HCT116 (cell line): ENCODE results near the gene TRAPPC4. TPM values are rescaled to one million over a fixed set of nuclear protein-coding genes. Genes with fewer than 3 reads are reported as not detected.

Source experiments
- ATAC-seq: fragments of 200-7000 bp; cut with Tn5 transposase; 2 replicates; pipeline ENCODE4 v1.9.1; 2020; ENCODE audit warnings: mild to moderate bottlenecking, moderate library complexity
- BruUV-seq: library from RNA; stranded (reverse); fragments of 400-500 nt; replicated peaks from 2 replicates; lab custom pipeline; 2021; lab: Mats Ljungman, UMichigan
- CTCF ChIA-PET: fragments of 300-600 bp; sonication (Branson Sonifier 250); formaldehyde crosslinking; loops from one replicate; lab custom pipeline; 2021; ENCODE audit warnings: antibody characterized with exemption; lab: Charles Lee
- POLR2A ChIA-PET: fragments of 300-600, 350-600 bp; sonication (Branson Sonifier 250); formaldehyde crosslinking; loops from one replicate; lab custom pipeline; 2021; ENCODE audit warnings: antibody characterized with exemption; lab: Charles Lee
- RAD21 ChIA-PET, 2 experiments: fragments of 300-600 bp; sonication (Branson Sonifier 250); formaldehyde crosslinking; loops; one replicate each; lab custom pipeline; 2023; ENCODE audit warnings: low total read pairs in 2 of 2; ENCODE audit not compliant: uncharacterized antibody in 2 of 2, unreplicated experiment in 2 of 2, low non-redundant PET in 1 of 2; lab: Charles Lee
- DNase-seq: peaks from one replicate; pipeline ENCODE4 v3.0.0-alpha.2; 2010; ENCODE audit warnings: low read depth, low spot score
- H2AFZ ChIP-seq: fragments of 200-600 bp; shearing (Covaris generic), sonication (generic); 2 replicates; pipeline ENCODE4 v1.6.1; 2017; ENCODE audit warnings: low read depth, mixed run types, mixed read lengths, antibody characterized with exemption, low read length; ENCODE audit not compliant: poor library complexity, severe bottlenecking
- H3K27ac ChIP-seq: 2 replicates; pipeline ENCODE4 v1.5.1; 2012; ENCODE audit warnings: low read depth, low read length
- H3K27me3 ChIP-seq: fragments of 200-600 bp; sonication (generic); 2 replicates; pipeline ENCODE4 v1.6.1; 2016; ENCODE audit warnings: mixed run types, low read length, mixed read lengths; ENCODE audit not compliant: insufficient read depth
- H3K36me3 ChIP-seq, 2 experiments: fragments of 200-500 bp in 1 of 2; fragments of 200-600 bp in 1 of 2; sonication (Bioruptor generic) in 1 of 2; sonication (generic) in 1 of 2; 2 replicates each; pipeline versions ENCODE4 v1.5.1 to v1.6.1; 2014 to 2016; ENCODE audit warnings: low read length in 2 of 2, inconsistent platforms in 1 of 2, mixed read lengths in 1 of 2, mixed run types in 1 of 2; ENCODE audit not compliant: insufficient read depth in 2 of 2, control insufficient read depth in 1 of 2
- H3K4me1 ChIP-seq, 2 experiments: fragments of 200-600 bp in 1 of 2; sonication (generic) in 1 of 2; 2 replicates each; pipeline versions ENCODE4 v1.5.1 to v1.6.1; 2012 to 2017; ENCODE audit warnings: low read length in 2 of 2, inconsistent platforms in 1 of 2, mild to moderate bottlenecking in 1 of 2, mixed read lengths in 1 of 2, mixed run types in 1 of 2, moderate library complexity in 1 of 2; ENCODE audit not compliant: insufficient read depth in 2 of 2, control insufficient read depth in 1 of 2
- H3K4me2 ChIP-seq: fragments of 200-600 bp; sonication (generic); 2 replicates; pipeline ENCODE4 v1.6.1; 2017; ENCODE audit warnings: mixed run types, low read length, mixed read lengths
- H3K4me3 ChIP-seq, 2 experiments: fragments of 200-600 bp in 1 of 2; sonication (generic) in 1 of 2; replicated peaks in 1 of 2; 2 replicates each; pipeline ENCODE4 v1.5.1; 2011 to 2016; ENCODE audit warnings: low read length in 2 of 2, control low read depth in 1 of 2, low read depth in 1 of 2, mild to moderate bottlenecking in 1 of 2, mixed read lengths in 1 of 2, mixed run types in 1 of 2
- H3K79me2 ChIP-seq: fragments of 200-600 bp; sonication (generic); 2 replicates; pipeline ENCODE4 v1.6.1; 2017; ENCODE audit warnings: mild to moderate bottlenecking, mixed run types, low read length, moderate library complexity, mixed read lengths; ENCODE audit not compliant: insufficient read depth
- H3K9ac ChIP-seq: fragments of 200-600 bp; sonication (generic); 2 replicates; pipeline ENCODE4 v1.6.1; 2016; ENCODE audit warnings: low read length, mixed read lengths
- H3K9me2 ChIP-seq: fragments of 200-600 bp; sonication (generic), shearing (Covaris generic); 2 replicates; pipeline ENCODE4 v1.6.1; 2017; ENCODE audit warnings: mixed run types, mild to moderate bottlenecking, moderate library complexity; ENCODE audit not compliant: insufficient read depth
- H3K9me3 ChIP-seq, 2 experiments: fragments of 200-500 bp in 1 of 2; fragments of 200-600 bp in 1 of 2; sonication (Bioruptor generic) in 1 of 2; sonication (generic) in 1 of 2; 2 replicates each; pipeline ENCODE4 v1.6.1; 2014 to 2017; ENCODE audit warnings: low read length in 2 of 2, mixed read lengths in 2 of 2, inconsistent platforms in 1 of 2, low read depth in 1 of 2, mild to moderate bottlenecking in 1 of 2, mixed run types in 1 of 2, moderate library complexity in 1 of 2; ENCODE audit not compliant: control insufficient read depth in 1 of 2, insufficient read depth in 1 of 2
- H4K20me1 ChIP-seq: fragments of 200-600 bp; sonication (generic), shearing (Covaris generic); 2 replicates; pipeline ENCODE4 v1.6.1; 2017; ENCODE audit warnings: mixed run types, mild to moderate bottlenecking, moderate library complexity; ENCODE audit not compliant: insufficient read depth
- CEBPB ChIP-seq: IDR thresholded peaks from 2 replicates; pipeline ENCODE4 v1.6.1; 2012; ENCODE audit warnings: low read depth
- EGR1 ChIP-seq: IDR thresholded peaks from 2 replicates; pipeline ENCODE4 v1.6.1; 2012; ENCODE audit warnings: low read depth
- ELF1 ChIP-seq: IDR thresholded peaks from 2 replicates; pipeline ENCODE4 v1.6.1; 2012; ENCODE audit warnings: low read depth, borderline replicate concordance
- JUND ChIP-seq: IDR thresholded peaks from 2 replicates; pipeline ENCODE4 v1.6.1; 2012
- POLR2A ChIP-seq: IDR thresholded peaks from 2 replicates; pipeline ENCODE4 v1.7.0; 2011; ENCODE audit warnings: borderline replicate concordance; ENCODE audit not compliant: insufficient read depth, insufficient read length; ENCODE audit errors: extremely low read depth
- RAD21 ChIP-seq: IDR thresholded peaks from 2 replicates; pipeline ENCODE4 v1.6.1; 2012; ENCODE audit warnings: low read depth, mild to moderate bottlenecking
- SIN3A ChIP-seq: IDR thresholded peaks from 2 replicates; pipeline ENCODE4 v1.6.1; 2012; ENCODE audit warnings: low read depth
- SP1 ChIP-seq: IDR thresholded peaks from 2 replicates; pipeline ENCODE4 v1.6.1; 2012; ENCODE audit warnings: low read depth
- SRF ChIP-seq: IDR thresholded peaks from 2 replicates; pipeline ENCODE4 v1.6.1; 2012; ENCODE audit warnings: low read depth
- YY1 ChIP-seq: IDR thresholded peaks from 2 replicates; pipeline ENCODE4 v1.6.1; 2011; ENCODE audit warnings: low read length, low read depth, moderate library complexity, mild to moderate bottlenecking; ENCODE audit not compliant: insufficient replicate concordance; ENCODE audit errors: extremely low read depth
- ZFX ChIP-seq: fragments of 450-650 bp; IDR thresholded peaks from 2 replicates; pipeline ENCODE4 v1.6.1; 2017
- ZNF274 ChIP-seq: fragments of 200-500 bp; sonication (Bioruptor generic); IDR thresholded peaks from 2 replicates; pipeline ENCODE4 v1.6.1; 2014; ENCODE audit warnings: mild to moderate bottlenecking, low read depth, low read length, inconsistent platforms
- intact Hi-C: fragments of 100-400 bp; cut with micrococcal nuclease; formaldehyde crosslinking; loops from 2 replicates; pipeline ENCODE4 v1.10.0; 2022
- total RNA-seq: library from RNA; stranded (reverse); gene quantifications from one replicate; pipeline ENCODE4 v1.2.1, GENCODE V29; 2021; ENCODE audit not compliant: unreplicated experiment
- TF ChIP-seq, protein P1 (sequence below): IDR thresholded peaks from 2 replicates; pipeline ENCODE4 v1.6.1; 2012
- TF ChIP-seq, protein P2 (sequence below): IDR thresholded peaks from 2 replicates; pipeline ENCODE4 v1.6.1; 2012; ENCODE audit warnings: low read depth
- TF ChIP-seq, protein P3 (sequence below), 3 experiments: fragments of 200-600 bp in 1 of 3; sonication (generic) in 1 of 3; IDR thresholded peaks in 2 of 3; conservative IDR thresholded peaks in 1 of 3; 2 replicates each; pipeline ENCODE4 v1.5.1; 2012 to 2017; ENCODE audit warnings: low read depth in 2 of 3, low read length in 2 of 3, antibody characterized with exemption in 1 of 3, borderline replicate concordance in 1 of 3, control low read depth in 1 of 3, mild to moderate bottlenecking in 1 of 3, mixed read lengths in 1 of 3, mixed run types in 1 of 3, moderate library complexity in 1 of 3; ENCODE audit not compliant: insufficient read depth in 1 of 3

Gene TRAPPC4
- total RNA-seq, 1 experiment from 2014 or later: 61.6 TPM

DNA sequence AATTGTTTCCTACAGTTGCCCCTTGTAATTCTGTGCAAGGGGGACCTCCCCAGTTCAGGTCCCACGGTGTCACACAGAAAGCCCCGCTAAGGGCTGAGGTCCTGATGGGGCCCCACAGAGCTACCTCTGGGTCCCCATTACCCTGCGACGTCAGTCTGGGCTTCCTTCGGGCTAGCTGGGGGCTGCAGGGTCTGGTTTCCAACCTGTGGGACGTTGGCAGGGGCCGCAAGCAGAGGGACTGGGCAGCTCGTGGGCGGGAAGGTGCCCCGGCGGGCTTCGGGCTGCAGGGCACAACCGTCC is 11.4 kb downstream of the TRAPPC4 start:
- Histone ChIP-seq H3K9ac (peak overlapping the region; percentile 97), H3K27me3 (no peaks in the 10 kb centered on the region), H3K27ac (peak overlapping the region; percentile 89), H3K4me1 (peaks cover 5 to 38% of the 10 kb centered on the region in 2 experiments; a peak in 3 of 4 replicates), H3K4me3 (peak overlapping the region; percentile 86 to 91), H2AFZ (no peak overlapping the region), H3K36me3 (peaks cover 9 to 16% of the 10 kb centered on the region in 2 experiments; a peak in 1 of 4 replicates), H3K79me2 (peaks cover 26% of the 10 kb centered on the region), H3K9me2 (no peaks in the 10 kb centered on the region), H3K9me3 (no peaks in the 10 kb centered on the region), H4K20me1 (no peaks in the 10 kb centered on the region), H3K4me2 (peak overlapping the region; percentile 99)
- no TSS peak for BruUV-seq
- ATAC-seq: no peak
- DNase-seq: no peak
- RAD21 ChIA-PET: no interaction called here
- CTCF ChIA-PET: no interaction called here
- intact Hi-C loops: no loop called here
- POLR2A ChIA-PET: no interaction called here
- TF ChIP-seq JUND (no peak), SRF (no peak), ZNF274 (no peak), ELF1 (no peak), SIN3A (no peak), POLR2A (no peak)
- TF ChIP-seq, all 23 proteins: peak for 0

DNA sequence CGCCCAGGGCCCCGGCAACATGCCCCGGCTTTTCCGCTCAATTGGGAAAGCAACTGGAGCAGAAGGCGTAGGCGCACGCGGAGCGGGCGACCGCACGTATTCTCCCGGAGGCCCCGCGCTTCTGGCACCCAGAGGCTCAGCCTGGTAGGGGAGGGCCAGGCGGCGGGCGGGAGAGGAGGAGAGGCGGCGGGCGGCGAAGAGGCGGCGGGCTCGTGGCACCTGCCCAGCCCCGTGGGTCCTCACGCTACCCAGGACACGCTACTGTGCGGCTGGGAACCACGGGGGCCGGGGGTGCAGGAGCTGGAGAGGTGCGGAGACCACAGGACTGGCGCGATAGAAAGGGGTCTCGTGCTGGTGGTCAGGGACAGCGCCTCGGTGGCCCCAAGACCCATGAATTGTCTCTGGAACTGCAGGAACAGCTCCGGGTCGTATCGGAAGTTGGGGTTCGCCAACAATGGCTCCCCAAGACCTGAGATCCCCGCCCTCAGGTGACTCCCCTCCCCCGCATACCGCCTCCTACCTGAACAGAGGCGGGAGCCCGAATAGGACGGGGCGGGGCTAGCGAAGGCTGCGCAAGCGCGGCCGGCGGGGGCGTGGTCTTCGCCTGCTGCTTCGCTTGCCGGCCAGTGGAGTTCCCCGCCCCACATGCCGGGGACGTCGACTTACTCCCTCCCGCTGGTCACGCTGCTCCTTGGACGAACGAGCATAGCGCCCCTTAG is 11.9 kb downstream of the TRAPPC4 start, which contains the start of gene SLC37A4:
SLC37A4 (minus strand) TSS at position 549 of the 719 bp plus-strand sequence.
- intact Hi-C loops: no loop called here
- no TSS peak for BruUV-seq
- RAD21 ChIA-PET: no interaction called here
- TF ChIP-seq, protein P1, sequence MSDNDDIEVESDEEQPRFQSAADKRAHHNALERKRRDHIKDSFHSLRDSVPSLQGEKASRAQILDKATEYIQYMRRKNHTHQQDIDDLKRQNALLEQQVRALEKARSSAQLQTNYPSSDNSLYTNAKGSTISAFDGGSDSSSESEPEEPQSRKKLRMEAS: peak; percentile 100
- TF ChIP-seq SIN3A: peak; percentile 52; the same call in 1 of the 2 replicates
- TF ChIP-seq, protein P2, sequence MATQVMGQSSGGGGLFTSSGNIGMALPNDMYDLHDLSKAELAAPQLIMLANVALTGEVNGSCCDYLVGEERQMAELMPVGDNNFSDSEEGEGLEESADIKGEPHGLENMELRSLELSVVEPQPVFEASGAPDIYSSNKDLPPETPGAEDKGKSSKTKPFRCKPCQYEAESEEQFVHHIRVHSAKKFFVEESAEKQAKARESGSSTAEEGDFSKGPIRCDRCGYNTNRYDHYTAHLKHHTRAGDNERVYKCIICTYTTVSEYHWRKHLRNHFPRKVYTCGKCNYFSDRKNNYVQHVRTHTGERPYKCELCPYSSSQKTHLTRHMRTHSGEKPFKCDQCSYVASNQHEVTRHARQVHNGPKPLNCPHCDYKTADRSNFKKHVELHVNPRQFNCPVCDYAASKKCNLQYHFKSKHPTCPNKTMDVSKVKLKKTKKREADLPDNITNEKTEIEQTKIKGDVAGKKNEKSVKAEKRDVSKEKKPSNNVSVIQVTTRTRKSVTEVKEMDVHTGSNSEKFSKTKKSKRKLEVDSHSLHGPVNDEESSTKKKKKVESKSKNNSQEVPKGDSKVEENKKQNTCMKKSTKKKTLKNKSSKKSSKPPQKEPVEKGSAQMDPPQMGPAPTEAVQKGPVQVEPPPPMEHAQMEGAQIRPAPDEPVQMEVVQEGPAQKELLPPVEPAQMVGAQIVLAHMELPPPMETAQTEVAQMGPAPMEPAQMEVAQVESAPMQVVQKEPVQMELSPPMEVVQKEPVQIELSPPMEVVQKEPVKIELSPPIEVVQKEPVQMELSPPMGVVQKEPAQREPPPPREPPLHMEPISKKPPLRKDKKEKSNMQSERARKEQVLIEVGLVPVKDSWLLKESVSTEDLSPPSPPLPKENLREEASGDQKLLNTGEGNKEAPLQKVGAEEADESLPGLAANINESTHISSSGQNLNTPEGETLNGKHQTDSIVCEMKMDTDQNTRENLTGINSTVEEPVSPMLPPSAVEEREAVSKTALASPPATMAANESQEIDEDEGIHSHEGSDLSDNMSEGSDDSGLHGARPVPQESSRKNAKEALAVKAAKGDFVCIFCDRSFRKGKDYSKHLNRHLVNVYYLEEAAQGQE: no peak
- TF ChIP-seq ZFX: peak; percentile 33; the same call in 1 of the 2 replicates
- peak; percentile 74 for TF ChIP-seq POLR2A
- peak; percentile 76 for TF ChIP-seq SP1
- TF ChIP-seq CEBPB: no peak
- TF ChIP-seq YY1: peak; percentile 70
- peak; percentile 96 for TF ChIP-seq EGR1
- TF ChIP-seq, protein P3, sequence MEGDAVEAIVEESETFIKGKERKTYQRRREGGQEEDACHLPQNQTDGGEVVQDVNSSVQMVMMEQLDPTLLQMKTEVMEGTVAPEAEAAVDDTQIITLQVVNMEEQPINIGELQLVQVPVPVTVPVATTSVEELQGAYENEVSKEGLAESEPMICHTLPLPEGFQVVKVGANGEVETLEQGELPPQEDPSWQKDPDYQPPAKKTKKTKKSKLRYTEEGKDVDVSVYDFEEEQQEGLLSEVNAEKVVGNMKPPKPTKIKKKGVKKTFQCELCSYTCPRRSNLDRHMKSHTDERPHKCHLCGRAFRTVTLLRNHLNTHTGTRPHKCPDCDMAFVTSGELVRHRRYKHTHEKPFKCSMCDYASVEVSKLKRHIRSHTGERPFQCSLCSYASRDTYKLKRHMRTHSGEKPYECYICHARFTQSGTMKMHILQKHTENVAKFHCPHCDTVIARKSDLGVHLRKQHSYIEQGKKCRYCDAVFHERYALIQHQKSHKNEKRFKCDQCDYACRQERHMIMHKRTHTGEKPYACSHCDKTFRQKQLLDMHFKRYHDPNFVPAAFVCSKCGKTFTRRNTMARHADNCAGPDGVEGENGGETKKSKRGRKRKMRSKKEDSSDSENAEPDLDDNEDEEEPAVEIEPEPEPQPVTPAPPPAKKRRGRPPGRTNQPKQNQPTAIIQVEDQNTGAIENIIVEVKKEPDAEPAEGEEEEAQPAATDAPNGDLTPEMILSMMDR (IDR thresholded peaks at IDR 0.05 in 2 of 3, conservative IDR thresholded peaks at IDR 0.05 in 1 of 3; ENCODE audit: borderline replicate concordance in 1 of 3, insufficient read depth in 1 of 3, low read depth in 2 of 3, low read length in 2 of 3): peak in 1 of 3 experiments; percentile 84; a peak in 4 of 6 replicates
- TF ChIP-seq RAD21: peak; percentile 73

More for the DNA sequence above, 11.9 kb downstream of the TRAPPC4 start, which contains the start of gene SLC37A4:
- Histone ChIP-seq H3K9ac (peak within 1 kb of the TSS; percentile 97), H3K4me1 (peaks cover 5 to 38% of the 10 kb centered on the region in 2 experiments; a peak in 3 of 4 replicates), H3K27me3 (no peaks in the 10 kb centered on the region), H4K20me1 (no peaks in the 10 kb centered on the region), H3K79me2 (peaks cover 26% of the 10 kb centered on the region), H3K9me3 (no peaks in the 10 kb centered on the region), H3K36me3 (peaks cover 6 to 13% of the 10 kb centered on the region in 2 experiments; a peak in 1 of 4 replicates), H2AFZ (no peak within 1 kb of the TSS), H3K4me3 (peak within 1 kb of the TSS; percentile 86 to 91), H3K27ac (peak within 1 kb of the TSS; percentile 89), H3K9me2 (no peaks in the 10 kb centered on the region), H3K4me2 (peak within 1 kb of the TSS; percentile 99)
- ChIA-PET CTCF (no interaction called here), POLR2A (interaction anchor here (0.7 kb wide), 1 partner anchor 55 kb away, joined by 3 read pairs; no protein-coding TSS in a partner anchor)
- peak; percentile 91 for ATAC-seq
- DNase-seq: peak; percentile 97
